Activated CD8-positive, alpha-beta memory T cell treated with anti-CD3 and anti-CD28 coated beads for 48 hours (primary cell): ENCODE data around the gene AHDC1.

ENCODE experiments used
- DNase-seq, 3 experiments: peaks; one replicate each; pipeline ENCODE4 v3.0.0-alpha.2; 2020; ENCODE audit warnings: low read depth in 2 of 3, low spot score in 2 of 3

AHDC1 gene

DNA sequence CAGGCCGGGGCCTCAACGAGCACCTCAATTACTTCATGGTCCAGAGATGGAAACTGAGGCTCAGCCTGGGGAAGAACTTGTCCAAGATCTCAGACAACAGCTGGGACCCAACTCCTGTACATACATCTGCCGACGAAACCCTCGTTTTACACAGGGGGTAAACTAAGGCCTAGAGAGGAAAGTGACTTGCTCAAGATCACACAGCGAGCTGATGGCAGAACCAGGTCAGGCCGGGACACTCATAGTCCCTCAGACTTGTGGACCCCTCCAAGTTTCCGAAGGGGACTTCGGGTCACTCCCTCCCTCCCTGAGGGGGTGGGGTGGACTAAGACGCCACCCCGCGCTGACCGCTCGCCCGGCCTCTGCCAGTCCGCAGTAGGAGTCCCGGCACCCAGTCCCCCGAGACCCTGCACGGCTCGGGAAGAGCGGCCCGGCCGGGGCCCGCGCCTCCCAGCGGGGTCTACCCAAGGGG lies 114.4 kb downstream of the AHDC1 start:
- DNase-seq: no peak

DNA sequence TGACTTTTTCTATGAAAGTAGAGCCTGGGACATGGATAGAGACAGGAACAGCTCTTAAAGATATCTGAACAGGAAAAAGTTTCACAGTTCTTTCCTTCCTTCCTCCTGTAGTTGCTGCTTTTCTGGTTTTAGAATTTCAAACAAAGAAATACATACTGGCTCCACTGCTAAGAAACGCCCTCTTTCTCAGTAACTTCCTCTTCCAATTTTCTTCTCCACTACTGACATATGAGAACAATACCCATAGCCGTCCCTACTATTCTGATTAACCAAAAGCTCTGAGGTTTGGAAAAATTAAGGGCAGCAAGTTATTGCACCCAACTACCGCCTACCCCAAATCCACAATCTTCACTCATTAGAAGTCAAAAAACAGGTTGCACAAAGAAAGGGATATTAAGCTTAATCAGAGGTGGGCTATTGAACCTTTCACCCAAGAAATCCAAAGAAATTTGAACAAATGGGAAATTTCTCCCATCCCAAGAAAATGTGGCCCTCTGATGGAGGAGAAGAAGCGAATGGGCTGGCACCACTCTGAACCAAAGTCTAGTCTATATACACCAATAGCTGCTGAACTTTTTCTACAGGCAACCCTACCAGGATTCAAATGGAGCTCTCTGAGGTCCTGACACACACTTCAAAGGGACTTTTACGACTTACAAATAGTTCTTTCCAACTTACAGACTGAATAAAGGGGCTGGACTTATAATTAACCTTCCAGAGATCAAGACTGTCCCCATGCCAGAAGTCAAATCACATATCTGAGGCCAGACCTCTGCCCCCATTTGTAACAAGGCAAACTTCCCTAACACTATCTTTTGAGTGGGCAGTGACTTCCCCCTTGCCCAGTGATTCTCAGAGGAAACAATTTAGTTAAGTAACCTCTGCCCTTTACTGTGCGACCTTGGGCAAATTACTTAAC lies 115.7 kb downstream of the AHDC1 start:
- no peak for DNase-seq

DNA sequence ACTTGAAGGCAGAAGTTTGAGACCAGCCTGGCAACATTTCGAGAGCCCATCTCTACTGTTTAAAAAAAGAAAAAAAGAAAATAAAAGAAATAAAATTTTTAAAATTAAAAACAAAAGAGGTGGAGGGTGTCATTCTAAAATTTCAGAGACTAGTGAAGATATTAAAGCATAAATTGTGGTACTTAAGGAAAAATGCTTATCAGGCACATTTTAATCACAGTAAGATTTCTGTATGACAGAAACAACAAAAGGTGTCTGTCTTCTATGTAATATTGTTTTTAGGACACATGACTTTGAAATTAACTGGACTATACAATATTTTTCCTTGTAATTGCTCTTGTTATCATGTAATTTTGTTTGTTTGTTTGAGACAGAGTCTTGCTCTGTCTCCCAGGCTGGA lies 118.6 kb downstream of the AHDC1 start:
- DNase-seq: no peak
